Measurements from ENCODE around the gene CRAMP1.

- no peak for TF ChIP-seq CTCF (IDR thresholded peaks at IDR 0.05)
- TF ChIP-seq SIN3A (IDR thresholded peaks at IDR 0.05; ENCODE audit: borderline replicate concordance, low read depth, low read length) = no peak
Measured at GRCh38 chr16:1630450-1631213, 18.5 kb downstream of the CRAMP1 start.

Measured in SK-N-SH (cell line).